Liver (tissue), 9 donors: ENCODE data around the gene CSNK2A2. TPM values are rescaled to one million over a fixed set of nuclear protein-coding genes. Genes with fewer than 3 reads are reported as not detected.

Experiments used
- DNase-seq: peaks from one replicate; pipeline ENCODE4 v3.0.0-alpha.2; 2017; ENCODE audit warnings: low spot score
- H3K27ac ChIP-seq, 2 donors: one replicate each; pipeline ENCODE4 v1.7.0; 2013; ENCODE audit warnings: inconsistent platforms in 2 of 2, low read length in 2 of 2, control low read depth in 1 of 2, low read depth in 1 of 2, mild to moderate bottlenecking in 1 of 2
- H3K27me3 ChIP-seq, 4 donors: one replicate each; pipeline versions ENCODE4 v1.6.1 to v1.7.0; 2013; ENCODE audit warnings: low read length in 3 of 4, inconsistent platforms in 1 of 4, mild to moderate bottlenecking in 1 of 4, moderate library complexity in 1 of 4; ENCODE audit not compliant: control insufficient read depth in 4 of 4, insufficient read depth in 4 of 4
- H3K36me3 ChIP-seq, 4 donors: one replicate each; pipeline versions ENCODE4 v1.6.1 to v1.7.0; 2013; ENCODE audit warnings: low read length in 3 of 4, mild to moderate bottlenecking in 3 of 4, low read depth in 1 of 4, moderate library complexity in 1 of 4; ENCODE audit not compliant: control insufficient read depth in 4 of 4, insufficient read depth in 3 of 4
- H3K4me1 ChIP-seq, 4 donors: one replicate each; pipeline versions ENCODE4 v1.6.1 to v1.7.0; 2013; ENCODE audit warnings: low read length in 3 of 4, mild to moderate bottlenecking in 3 of 4, moderate library complexity in 1 of 4; ENCODE audit not compliant: control insufficient read depth in 4 of 4, insufficient read depth in 4 of 4
- H3K4me3 ChIP-seq, 3 donors: one replicate each; pipeline versions ENCODE4 v1.6.1 to v1.7.0; 2013; ENCODE audit warnings: low read length in 3 of 3, control low read depth in 1 of 3, low read depth in 1 of 3, mild to moderate bottlenecking in 1 of 3
- H3K9ac ChIP-seq, 2 donors: one replicate each; pipeline ENCODE4 v1.7.0; 2013; ENCODE audit warnings: low read length in 2 of 2, mild to moderate bottlenecking in 2 of 2, moderate library complexity in 2 of 2, control low read depth in 1 of 2, low read depth in 1 of 2
- H3K9me3 ChIP-seq, 4 donors: one replicate each; pipeline versions ENCODE4 v1.6.1 to v1.7.0; 2013; ENCODE audit warnings: low read length in 3 of 4; ENCODE audit not compliant: control insufficient read depth in 4 of 4
- CTCF ChIP-seq: fragments of 150-350 bp; IDR thresholded peaks from 2 replicates; pipeline ENCODE4 v1.5.1; 2017; ENCODE audit warnings: improper control_type of control experiment, low read depth, low read length; ENCODE audit not compliant: missing input control
- FOXA1 ChIP-seq: IDR thresholded peaks from 2 replicates; pipeline ENCODE4 v1.6.1; 2016; ENCODE audit warnings: antibody characterized with exemption
- GABPA ChIP-seq, 2 donors: IDR thresholded peaks in 1 of 2; conservative IDR thresholded peaks in 1 of 2; 2 replicates each; pipeline ENCODE4 v1.6.1; 2016; ENCODE audit warnings: antibody characterized with exemption in 2 of 2, mild to moderate bottlenecking in 1 of 2, moderate library complexity in 1 of 2
- HNF4A ChIP-seq, 2 donors: conservative IDR thresholded peaks; 2 replicates each; pipeline ENCODE4 v1.6.1; 2016; ENCODE audit warnings: antibody characterized with exemption in 2 of 2, mild to moderate bottlenecking in 2 of 2
- JUND ChIP-seq, 2 donors: IDR thresholded peaks; 2 replicates each; pipeline ENCODE4 v1.6.1; 2016; ENCODE audit warnings: antibody characterized with exemption in 2 of 2
- NR2F2 ChIP-seq: IDR thresholded peaks from 2 replicates; pipeline ENCODE4 v1.6.1; 2016; ENCODE audit warnings: antibody characterized with exemption
- RAD21 ChIP-seq, 2 donors: IDR thresholded peaks; 2 replicates each; pipeline ENCODE4 v1.6.1; 2016; ENCODE audit warnings: antibody characterized with exemption in 2 of 2, mild to moderate bottlenecking in 2 of 2
- REST ChIP-seq: IDR thresholded peaks from 2 replicates; pipeline ENCODE4 v1.6.1; 2016; ENCODE audit warnings: antibody characterized with exemption, mild to moderate bottlenecking
- RXRA ChIP-seq, 2 donors: IDR thresholded peaks; 2 replicates each; pipeline ENCODE4 v1.6.1; 2017 to 2018; ENCODE audit warnings: antibody characterized with exemption in 2 of 2, mild to moderate bottlenecking in 1 of 2
- SP1 ChIP-seq: IDR thresholded peaks from 2 replicates; pipeline ENCODE4 v1.6.1; 2018; ENCODE audit warnings: antibody characterized with exemption, mild to moderate bottlenecking
- TAF1 ChIP-seq: conservative IDR thresholded peaks from 2 replicates; pipeline ENCODE4 v1.6.1; 2016; ENCODE audit warnings: antibody characterized with exemption, mild to moderate bottlenecking
- YY1 ChIP-seq: IDR thresholded peaks from 2 replicates; pipeline ENCODE4 v1.6.1; 2016; ENCODE audit warnings: antibody characterized with exemption, mild to moderate bottlenecking
- WGBS: extraction: QIAGEN DNeasy Blood & Tissue Kit; methylation state at CpG from one replicate; pipeline ENCODE4 v1.1.7; 2013; 5-methylcytosine and 5-hydroxymethylcytosine counted together
- polyA plus RNA-seq, 2 donors: library from polyadenylated mRNA; stranded (reverse) in 1 of 2; unstranded in 1 of 2; fragments of 200-250 nt in 1 of 2; fragments of >200 nt in 1 of 2; fragmentation: Nextera tagmentation in 1 of 2; extraction: Ambion mirVana in 1 of 2; gene quantifications; one replicate each; pipeline versions ENCODE4 v1.2.1 to v1.2.3, GENCODE V29; 2013 to 2015
- total RNA-seq, 2 donors: library from RNA; depleted of rRNA; stranded (reverse); fragments of >200 nt; gene quantifications; one replicate each; pipeline ENCODE4 v1.2.3, GENCODE V29; 2014
- TF ChIP-seq, protein P1 (sequence below): IDR thresholded peaks from 2 replicates; pipeline ENCODE4 v1.6.1; 2016; ENCODE audit warnings: antibody characterized with exemption
- TF ChIP-seq, protein P2 (sequence below): IDR thresholded peaks from 2 replicates; pipeline ENCODE4 v1.6.1; 2016; ENCODE audit warnings: antibody characterized with exemption
- TF ChIP-seq, protein P3 (sequence below): IDR thresholded peaks from 2 replicates; pipeline ENCODE4 v1.6.1; 2016; ENCODE audit warnings: antibody characterized with exemption
- donor health status: healthy.
- donor health status: healthy.
- donor health status: healthy.
- donor health status: healthy.
- donor health status: healthy.

Gene CSNK2A2
- total and polyA plus RNA-seq, 4 donors: 9.4 to 21.0 (median 14.7) TPM

DNA sequence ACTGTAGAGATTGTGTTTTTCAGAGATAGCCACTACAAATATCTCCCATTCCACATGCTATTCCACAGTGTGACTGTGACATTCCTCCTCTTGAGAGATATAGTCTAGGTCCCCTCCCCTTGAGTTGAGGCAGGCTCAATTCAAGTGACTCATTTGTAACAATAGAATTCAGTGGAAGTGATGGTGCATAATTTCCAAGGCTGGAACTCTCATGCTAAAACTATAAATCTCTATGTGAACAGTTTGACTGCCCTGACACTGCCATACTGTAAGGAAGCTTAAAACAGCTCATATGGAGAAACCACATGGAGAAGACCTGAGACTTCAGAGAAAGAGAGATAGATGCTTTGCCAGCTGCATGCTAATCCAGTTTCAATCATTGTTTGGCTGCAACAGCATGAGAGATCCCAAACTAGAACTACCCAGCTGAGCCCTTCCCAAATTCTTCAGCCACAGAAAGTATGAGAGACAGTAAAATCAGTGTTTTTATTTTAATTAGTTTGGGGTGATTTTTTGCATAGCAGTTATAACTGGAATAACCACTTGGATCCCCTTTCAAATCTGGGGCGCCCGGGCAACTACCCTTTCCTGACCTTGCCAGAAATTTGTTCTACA lies 19.5 kb upstream of the CSNK2A2 start:
- DNase-seq: no peak
- Histone ChIP-seq H3K4me1 (peaks cover 3 to 13% (median 9%) of the 10 kb centered on the region in 4 donors), H3K9ac (no peak overlapping the region), H3K27ac (no peak overlapping the region), H3K27me3 (no peaks in the 10 kb centered on the region), H3K9me3 (no peaks in the 10 kb centered on the region), H3K36me3 (no peaks in the 10 kb centered on the region), H3K4me3 (no peak overlapping the region)
- TF ChIP-seq, protein P1, sequence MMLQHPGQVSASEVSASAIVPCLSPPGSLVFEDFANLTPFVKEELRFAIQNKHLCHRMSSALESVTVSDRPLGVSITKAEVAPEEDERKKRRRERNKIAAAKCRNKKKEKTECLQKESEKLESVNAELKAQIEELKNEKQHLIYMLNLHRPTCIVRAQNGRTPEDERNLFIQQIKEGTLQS: no peak
- WGBS: 44% methylated on average over 2 of the region's 2 CpGs

GRCh38 chr16:58212824-58213655 lies 15.1 kb upstream of the CSNK2A2 start:
- Histone ChIP-seq H3K4me1 (peaks cover 0 to 6% (median 4%) of the 10 kb centered on the region in 4 donors), H3K4me3 (no peak overlapping the region), H3K9me3 (no peaks in the 10 kb centered on the region), H3K27ac (no peak overlapping the region), H3K9ac (no peak overlapping the region), H3K27me3 (no peaks in the 10 kb centered on the region), H3K36me3 (no peaks in the 10 kb centered on the region)
- 30% methylated on average over 3 of the region's 3 CpGs for WGBS
- TF ChIP-seq HNF4A (conservative IDR thresholded peaks at IDR 0.05) (peak in 1 of 2 donors; percentile 25), JUND (IDR thresholded peaks at IDR 0.05) (no peak), YY1 (no peak)
- no peak for DNase-seq

DNA sequence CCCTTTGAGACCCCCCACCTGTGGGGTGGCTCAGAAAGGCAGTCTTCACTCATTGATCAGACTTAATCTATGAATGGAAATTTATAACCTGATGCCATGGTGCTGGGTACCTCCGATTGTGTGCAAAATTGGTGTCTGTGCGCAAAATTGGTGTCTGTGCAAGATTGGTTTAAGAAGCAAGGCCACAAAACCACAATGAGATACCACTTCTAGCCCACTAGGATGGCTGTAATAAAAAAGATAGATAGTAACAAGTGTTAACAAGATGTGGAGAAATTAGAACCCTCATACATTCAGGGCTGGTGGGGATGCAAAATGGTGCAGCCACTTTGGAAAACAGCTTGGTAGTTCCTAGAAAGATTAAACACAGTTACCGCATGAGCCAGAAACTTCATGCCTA lies 13.9 kb upstream of the CSNK2A2 start:
- Histone ChIP-seq H3K4me3 (no peak overlapping the region), H3K36me3 (no peaks in the 10 kb centered on the region), H3K9ac (no peak overlapping the region), H3K4me1 (peaks cover 0 to 6% (median 4%) of the 10 kb centered on the region in 4 donors), H3K27me3 (no peaks in the 10 kb centered on the region), H3K27ac (no peak overlapping the region), H3K9me3 (no peaks in the 10 kb centered on the region)
- TF ChIP-seq FOXA1: no peak
- no peak for TF ChIP-seq CTCF
- TF ChIP-seq NR2F2: no peak
- TF ChIP-seq, protein P2, sequence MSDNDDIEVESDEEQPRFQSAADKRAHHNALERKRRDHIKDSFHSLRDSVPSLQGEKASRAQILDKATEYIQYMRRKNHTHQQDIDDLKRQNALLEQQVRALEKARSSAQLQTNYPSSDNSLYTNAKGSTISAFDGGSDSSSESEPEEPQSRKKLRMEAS: no peak
- no peak for TF ChIP-seq JUND (IDR thresholded peaks at IDR 0.05)
- no peak for TF ChIP-seq REST
- TF ChIP-seq, protein P1: no peak
- TF ChIP-seq, protein P3, sequence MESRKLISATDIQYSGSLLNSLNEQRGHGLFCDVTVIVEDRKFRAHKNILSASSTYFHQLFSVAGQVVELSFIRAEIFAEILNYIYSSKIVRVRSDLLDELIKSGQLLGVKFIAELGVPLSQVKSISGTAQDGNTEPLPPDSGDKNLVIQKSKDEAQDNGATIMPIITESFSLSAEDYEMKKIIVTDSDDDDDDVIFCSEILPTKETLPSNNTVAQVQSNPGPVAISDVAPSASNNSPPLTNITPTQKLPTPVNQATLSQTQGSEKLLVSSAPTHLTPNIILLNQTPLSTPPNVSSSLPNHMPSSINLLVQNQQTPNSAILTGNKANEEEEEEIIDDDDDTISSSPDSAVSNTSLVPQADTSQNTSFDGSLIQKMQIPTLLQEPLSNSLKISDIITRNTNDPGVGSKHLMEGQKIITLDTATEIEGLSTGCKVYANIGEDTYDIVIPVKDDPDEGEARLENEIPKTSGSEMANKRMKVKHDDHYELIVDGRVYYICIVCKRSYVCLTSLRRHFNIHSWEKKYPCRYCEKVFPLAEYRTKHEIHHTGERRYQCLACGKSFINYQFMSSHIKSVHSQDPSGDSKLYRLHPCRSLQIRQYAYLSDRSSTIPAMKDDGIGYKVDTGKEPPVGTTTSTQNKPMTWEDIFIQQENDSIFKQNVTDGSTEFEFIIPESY: no peak
- TF ChIP-seq GABPA (IDR thresholded peaks at IDR 0.05 in 1 of 2, conservative IDR thresholded peaks at IDR 0.05 in 1 of 2): no peak
- no peak for TF ChIP-seq RAD21 (IDR thresholded peaks at IDR 0.05)
- no peak for TF ChIP-seq RXRA (IDR thresholded peaks at IDR 0.05)
- TF ChIP-seq SP1: no peak
- TF ChIP-seq HNF4A (conservative IDR thresholded peaks at IDR 0.05): no peak
- TF ChIP-seq TAF1: no peak
- TF ChIP-seq YY1: no peak
- WGBS: 62% methylated on average over 3 of the region's 3 CpGs
- no peak for DNase-seq
